ENCODE data around the gene SRPX2. TPM values are rescaled to one million over a fixed set of nuclear protein-coding genes. Genes with fewer than 3 reads are reported as not detected.
A peak's percentile ranks its signal among the peaks of the same experiment; 100 is the strongest.

The SRPX2 gene
- 10 to 100 TPM; 30.1 to 37.2 (median 32.0) TPM for polyA plus RNA-seq (ENCODE audit: insufficient read depth in 1 of 5, insufficient read length in 5 of 5, low replicate concordance in 1 of 5)
- long read RNA-seq, donor 1, full-length matches to known transcripts, result 4 of 4 reads
- long read RNA-seq, donor 1, partial matches to known transcripts, result 0 of 4 reads
- long read RNA-seq, donor 1, other reads (novel, unspliced or antisense), result 0 of 4 reads
- long read RNA-seq, donor 2, full-length matches to known transcripts, result 5 of 5 reads
- long read RNA-seq, donor 2, partial matches to known transcripts, result 0 of 5 reads
- long read RNA-seq, donor 2, other reads (novel, unspliced or antisense), result 0 of 5 reads
- long read RNA-seq, donor 3, full-length matches to known transcripts, result 5 of 5 reads
- long read RNA-seq, donor 3, partial matches to known transcripts, result 0 of 5 reads
- long read RNA-seq, donor 3, other reads (novel, unspliced or antisense), result 0 of 5 reads
- long read RNA-seq, donor 4, full-length matches to known transcripts, result 4 of 117 reads
- long read RNA-seq, donor 4, partial matches to known transcripts, result 113 of 117 reads
- long read RNA-seq, donor 4, other reads (novel, unspliced or antisense), result 0 of 117 reads
- long read RNA-seq, donor 5, full-length matches to known transcripts, result 12 of 12 reads
- long read RNA-seq, donor 5, partial matches to known transcripts, result 0 of 12 reads
- long read RNA-seq, donor 5, other reads (novel, unspliced or antisense), result 0 of 12 reads
- long read RNA-seq, donor 6, full-length matches to known transcripts, result 9 of 9 reads
- long read RNA-seq, donor 6, partial matches to known transcripts, result 0 of 9 reads
- long read RNA-seq, donor 6, other reads (novel, unspliced or antisense), result 0 of 9 reads
- long read RNA-seq, donor 7, full-length matches to known transcripts, result 4 of 10 reads
- long read RNA-seq, donor 7, partial matches to known transcripts, result 6 of 10 reads
- long read RNA-seq, donor 7, other reads (novel, unspliced or antisense), result 0 of 10 reads
- long read RNA-seq, donor 8, full-length matches to known transcripts, result 2 of 2 reads
- long read RNA-seq, donor 8, partial matches to known transcripts, result 0 of 2 reads
- long read RNA-seq, donor 8, other reads (novel, unspliced or antisense), result 0 of 2 reads

- peak in 1 of 2 donors; percentile 31 for DNase-seq
Measured at GRCh38 chrX:100643956-100644860, at the start of gene SRPX2. TSS of gene SRPX2 (plus strand) at chrX:100644199. CDS start at chrX:100646323, 2,124 bp downstream.

- DNase-seq, result no peak
Measured at GRCh38 chrX:100596601-100597000, 47.4 kb upstream of the SRPX2 start.

- no peak for DNase-seq
Measured at GRCh38 chrX:100599456-100599855, 44.5 kb upstream of the SRPX2 start.

GRCh38 chrX:100600340-100600739 lies 43.7 kb upstream of the SRPX2 start:
- DNase-seq, result no peak

GRCh38 chrX:100600758-100601157 lies 43.2 kb upstream of the SRPX2 start:
- no peak for DNase-seq

- no peak for DNase-seq
Measured at GRCh38 chrX:100606753-100607152, 37.2 kb upstream of the SRPX2 start.

- DNase-seq, result no peak
Measured at GRCh38 chrX:100609591-100609990, 34.4 kb upstream of the SRPX2 start.

GRCh38 chrX:100611951-100612350 lies 32.0 kb upstream of the SRPX2 start:
- no peak for DNase-seq

GRCh38 chrX:100615005-100615404 lies 29.0 kb upstream of the SRPX2 start:
- peak; percentile 29 to 38 for DNase-seq

- no peak for DNase-seq
Measured at GRCh38 chrX:100623001-100623400, 21.0 kb upstream of the SRPX2 start.

- no peak for DNase-seq
Measured at GRCh38 chrX:100625985-100626491, 18.0 kb upstream of the SRPX2 start.

GRCh38 chrX:100635040-100635439 lies 9.0 kb upstream of the SRPX2 start:
- no peak for DNase-seq

GRCh38 chrX:100635989-100636320 lies 8.0 kb upstream of the SRPX2 start:
- no peak for DNase-seq

GRCh38 chrX:100636321-100636991 lies 7.5 kb upstream of the SRPX2 start, which contains the start of gene TSPAN6:
TSS of gene TSPAN6 (minus strand) at chrX:100636806. CDS start at chrX:100636694, 112 bp downstream.
- peak; percentile 83 for DNase-seq

GRCh38 chrX:100642290-100642689 lies 1.7 kb upstream of the SRPX2 start:
- DNase-seq, result no peak

- DNase-seq, result no peak
Measured at GRCh38 chrX:100643212-100643611, 787 bp upstream of the SRPX2 start.

- no peak for DNase-seq
Measured at GRCh38 chrX:100645106-100645505, 1.1 kb downstream of the SRPX2 start.

- peak; percentile 61 to 62 for DNase-seq
Measured at GRCh38 chrX:100647095-100647494, 3.1 kb downstream of the SRPX2 start.

- DNase-seq, result no peak
Measured at GRCh38 chrX:100647739-100648138, 3.7 kb downstream of the SRPX2 start.

Data from right lung (tissue), 10 donors.